HL-60/S4 treated with retinoic acid at 250 ng/mL for 4 days and 3 days (cell line): ENCODE results near the gene TBXA2R.

Experiments
- in situ Hi-C: fragments of 300-500 bp; cut with MboI; formaldehyde crosslinking; loops from 2 replicates; pipeline ENCODE4 v1.7.0; 2022; ENCODE audit warnings: low sequenced_read_pairs

The TBXA2R gene

GRCh38 chr19:3607303-3608078 lies 816 bp upstream of the TBXA2R start:
- in situ Hi-C loops: no loop called here

- in situ Hi-C loops: no loop called here
Observed at GRCh38 chr19:3606174-3606689, 443 bp downstream of the TBXA2R start.

- in situ Hi-C loops: no loop called here
Observed at GRCh38 chr19:3605770-3606169, 905 bp downstream of the TBXA2R start.

GRCh38 chr19:3605361-3605760 lies 1.3 kb downstream of the TBXA2R start:
- in situ Hi-C loops: no loop called here

- in situ Hi-C loops: no loop called here
Observed at GRCh38 chr19:3604987-3605343, 1.7 kb downstream of the TBXA2R start.

GRCh38 chr19:3604227-3604986 lies 2.3 kb downstream of the TBXA2R start:
- in situ Hi-C loops: no loop called here

GRCh38 chr19:3603121-3603811 lies 3.4 kb downstream of the TBXA2R start:
- in situ Hi-C loops: no loop called here

GRCh38 chr19:3601021-3601420 lies 5.7 kb downstream of the TBXA2R start:
- in situ Hi-C loops: no loop called here

GRCh38 chr19:3599776-3600187 lies 6.9 kb downstream of the TBXA2R start:
- in situ Hi-C loops: no loop called here

- in situ Hi-C loops: no loop called here
Observed at GRCh38 chr19:3595521-3596061, 11.1 kb downstream of the TBXA2R start.

- in situ Hi-C loops: no loop called here
Observed at GRCh38 chr19:3593156-3593555, 13.5 kb downstream of the TBXA2R start.

- in situ Hi-C loops: no loop called here
Observed at GRCh38 chr19:3591876-3592613, 14.6 kb downstream of the TBXA2R start.

- in situ Hi-C loops: no loop called here
Observed at GRCh38 chr19:3590991-3591659, 15.6 kb downstream of the TBXA2R start.

- in situ Hi-C loops: no loop called here
Observed at GRCh38 chr19:3589949-3590348, 16.7 kb downstream of the TBXA2R start.

GRCh38 chr19:3589439-3589838 lies 17.2 kb downstream of the TBXA2R start:
- in situ Hi-C loops: no loop called here

GRCh38 chr19:3586707-3587346 lies 19.8 kb downstream of the TBXA2R start:
- in situ Hi-C loops: no loop called here

GRCh38 chr19:3586127-3586626 lies 20.5 kb downstream of the TBXA2R start:
- in situ Hi-C loops: no loop called here

- in situ Hi-C loops: no loop called here
Observed at GRCh38 chr19:3585301-3586126, 21.2 kb downstream of the TBXA2R start, which contains the start of gene GIPC3. Gene GIPC3 (plus strand): TSS chr19:3585478. CDS start chr19:3585598, 120 bp downstream.
